ENCODE results near the gene RBL1.
A peak's percentile ranks its signal among the peaks of the same experiment; 100 is the strongest.

Gene RBL1

DNA sequence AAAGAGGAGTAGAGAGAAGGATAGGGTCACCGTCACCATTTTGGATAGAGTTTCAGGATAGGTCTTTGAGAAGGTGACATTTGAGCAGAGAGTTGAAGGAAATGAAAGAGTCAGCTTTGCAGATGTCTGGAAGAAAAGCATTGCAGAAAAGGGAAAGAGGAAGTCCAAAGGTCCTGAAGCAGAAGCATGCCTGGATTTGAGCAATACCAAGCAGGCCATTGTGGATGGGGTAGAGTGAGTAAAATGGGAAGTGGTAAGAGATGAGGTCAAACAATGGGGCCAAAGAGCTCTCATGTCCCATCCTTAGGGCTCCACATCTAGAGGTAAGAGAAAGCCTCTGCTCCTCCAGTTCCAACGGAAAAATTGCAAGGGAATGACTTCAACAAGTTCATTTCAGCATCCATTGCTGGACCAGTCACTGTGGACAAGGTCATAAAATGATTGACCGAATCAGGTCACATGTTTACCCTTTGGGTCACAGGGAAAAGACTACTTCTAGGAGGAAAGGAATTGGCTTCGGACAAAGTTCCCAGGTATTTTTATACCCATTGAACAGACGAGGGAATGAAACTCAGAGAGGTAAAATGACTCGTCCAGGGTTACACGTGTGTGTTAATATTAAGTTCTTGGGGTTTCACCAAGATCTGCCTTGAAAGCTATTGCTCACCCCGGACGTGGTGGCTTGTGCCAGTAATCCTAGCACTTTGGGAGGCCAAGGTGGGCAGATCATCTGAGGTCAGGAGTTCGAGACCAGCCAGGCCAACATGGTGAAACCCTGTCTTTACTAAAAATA lies 137.7 kb downstream of the RBL1 start:
- H3K27ac ChIP-seq: no peak overlapping the region
- TF ChIP-seq, protein P1, sequence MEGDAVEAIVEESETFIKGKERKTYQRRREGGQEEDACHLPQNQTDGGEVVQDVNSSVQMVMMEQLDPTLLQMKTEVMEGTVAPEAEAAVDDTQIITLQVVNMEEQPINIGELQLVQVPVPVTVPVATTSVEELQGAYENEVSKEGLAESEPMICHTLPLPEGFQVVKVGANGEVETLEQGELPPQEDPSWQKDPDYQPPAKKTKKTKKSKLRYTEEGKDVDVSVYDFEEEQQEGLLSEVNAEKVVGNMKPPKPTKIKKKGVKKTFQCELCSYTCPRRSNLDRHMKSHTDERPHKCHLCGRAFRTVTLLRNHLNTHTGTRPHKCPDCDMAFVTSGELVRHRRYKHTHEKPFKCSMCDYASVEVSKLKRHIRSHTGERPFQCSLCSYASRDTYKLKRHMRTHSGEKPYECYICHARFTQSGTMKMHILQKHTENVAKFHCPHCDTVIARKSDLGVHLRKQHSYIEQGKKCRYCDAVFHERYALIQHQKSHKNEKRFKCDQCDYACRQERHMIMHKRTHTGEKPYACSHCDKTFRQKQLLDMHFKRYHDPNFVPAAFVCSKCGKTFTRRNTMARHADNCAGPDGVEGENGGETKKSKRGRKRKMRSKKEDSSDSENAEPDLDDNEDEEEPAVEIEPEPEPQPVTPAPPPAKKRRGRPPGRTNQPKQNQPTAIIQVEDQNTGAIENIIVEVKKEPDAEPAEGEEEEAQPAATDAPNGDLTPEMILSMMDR (conservative IDR thresholded peaks at IDR 0.05): no peak
- no peak for TF ChIP-seq ZFX (IDR thresholded peaks at IDR 0.05)

DNA sequence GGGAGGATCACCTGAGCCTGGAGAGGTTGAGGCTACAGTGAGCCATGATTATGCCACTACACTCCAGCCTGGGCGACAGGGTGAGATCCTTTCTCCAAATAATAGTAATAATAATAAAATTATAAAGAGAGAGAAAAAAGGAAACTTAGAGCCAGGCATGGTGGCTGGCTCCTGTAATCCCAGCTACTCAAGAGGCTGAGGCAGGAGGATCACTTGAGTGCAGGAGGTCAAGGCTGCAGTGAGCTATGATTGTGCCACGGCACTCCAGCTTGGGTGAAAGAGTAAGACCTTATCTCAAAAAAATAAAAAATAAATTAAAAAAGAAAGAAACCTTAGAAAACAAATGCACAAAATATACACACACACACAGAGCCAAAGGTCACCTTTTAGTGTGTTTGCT lies 139.1 kb downstream of the RBL1 start:
- no peak overlapping the region for H3K27ac ChIP-seq
- TF ChIP-seq ZFX (IDR thresholded peaks at IDR 0.05): no peak
- TF ChIP-seq, protein P1 (conservative IDR thresholded peaks at IDR 0.05): no peak

DNA sequence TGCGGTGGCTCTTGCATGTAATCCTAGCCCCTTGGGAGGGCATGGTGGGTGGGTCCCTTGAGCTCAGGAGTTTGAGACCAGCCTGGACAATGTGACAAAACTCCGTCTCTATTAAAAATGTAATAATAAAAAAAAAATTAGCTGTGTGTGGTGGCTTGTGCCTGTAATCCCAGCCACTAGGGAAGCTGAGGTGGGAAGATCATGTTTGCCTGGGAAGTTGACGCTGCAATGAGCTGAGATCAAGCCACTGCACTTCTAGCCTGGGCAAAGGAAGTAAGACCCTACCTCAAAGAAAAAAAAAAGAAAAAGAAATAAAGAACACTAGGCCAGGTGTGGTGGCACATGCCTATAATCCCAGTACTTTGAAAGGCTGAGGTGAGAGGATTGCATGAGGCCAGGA lies 139.8 kb downstream of the RBL1 start:
- peak overlapping the region; percentile 48 for H3K27ac ChIP-seq
- TF ChIP-seq ZFX (IDR thresholded peaks at IDR 0.05): no peak
- TF ChIP-seq, protein P1 (conservative IDR thresholded peaks at IDR 0.05): no peak

DNA sequence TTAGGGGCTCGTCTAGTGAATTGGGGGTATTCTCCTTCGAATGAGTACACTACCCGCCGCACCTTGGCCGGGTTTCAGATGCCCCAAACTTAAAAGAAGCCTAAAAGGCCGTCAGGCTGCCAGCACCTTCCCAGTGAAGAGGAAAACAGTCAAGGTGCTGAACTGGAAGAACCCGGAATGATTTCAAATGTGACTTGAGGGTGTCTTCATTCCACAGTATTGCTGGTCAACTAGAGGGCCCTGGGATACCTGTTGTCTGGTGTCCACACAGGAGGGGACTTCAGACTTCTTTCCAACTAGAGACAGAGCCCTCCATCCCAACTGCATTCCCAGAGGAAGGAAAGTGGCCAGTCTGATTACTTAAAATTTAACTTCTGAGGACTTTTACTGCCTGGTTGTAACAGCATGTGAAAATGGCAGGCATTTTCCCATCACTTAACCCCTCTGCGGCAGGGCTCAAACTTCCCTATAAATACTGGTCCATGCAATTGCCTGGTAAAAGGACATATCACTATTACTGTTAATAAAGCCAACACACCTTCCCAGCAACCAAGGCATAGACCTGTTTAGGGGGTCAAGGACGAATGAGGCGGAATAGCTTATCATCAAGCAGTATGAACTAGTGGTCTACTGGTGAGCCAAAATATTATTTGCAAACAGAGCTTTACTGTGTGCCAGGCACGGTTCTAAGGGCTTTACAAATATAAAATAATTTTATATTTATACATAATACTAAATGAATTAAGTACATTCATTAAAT lies 143.6 kb downstream of the RBL1 start:
- peak overlapping the region; percentile 74 for H3K27ac ChIP-seq
- TF ChIP-seq ZFX (IDR thresholded peaks at IDR 0.05): no peak
- TF ChIP-seq, protein P1 (conservative IDR thresholded peaks at IDR 0.05): no peak

DNA sequence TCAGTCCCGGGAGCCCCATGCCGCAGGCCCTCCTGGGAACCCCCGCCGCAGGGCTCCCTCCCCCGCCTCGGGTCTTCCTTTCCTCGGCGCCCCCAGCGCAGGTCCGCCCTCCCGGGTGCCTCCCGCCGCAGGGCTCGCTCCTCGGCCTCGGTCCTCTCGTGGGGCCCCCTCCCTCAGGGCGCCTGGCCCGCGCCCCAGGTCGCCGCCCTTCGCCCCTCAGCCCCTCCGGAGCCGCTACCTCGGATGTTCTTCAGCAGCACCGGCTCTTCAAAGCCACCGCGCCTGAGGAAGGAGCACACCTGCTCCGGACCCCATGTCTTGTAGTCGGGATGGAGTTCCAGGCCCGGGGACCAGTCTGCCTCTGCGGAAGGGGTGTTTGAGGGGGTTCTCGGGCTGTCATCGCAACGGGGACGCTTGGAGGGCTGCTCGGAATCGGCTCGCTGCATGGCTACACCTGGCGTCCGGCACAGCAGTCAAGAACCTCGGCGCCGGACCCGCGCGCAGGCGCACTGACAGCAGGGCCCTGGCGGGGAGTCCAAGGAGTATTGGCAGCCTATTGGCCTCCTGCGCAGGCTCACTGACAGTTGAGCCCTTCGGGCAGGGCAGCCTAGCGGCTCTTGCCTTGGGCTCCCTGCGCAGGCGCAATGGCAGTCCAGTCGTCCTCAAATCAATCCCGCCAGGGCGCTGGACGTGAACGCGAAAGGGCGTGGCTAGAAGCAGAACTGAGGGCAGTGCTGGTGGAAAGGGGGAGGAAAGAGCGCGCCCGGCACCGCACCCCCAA lies 144.4 kb downstream of the RBL1 start, which contains the start of gene SAMHD1:
Gene SAMHD1 (minus strand): TSS at position 511 of the 781 bp plus-strand sequence. CDS start 65 bp downstream, at position 446.
- H3K27ac ChIP-seq: peak within 1 kb of the TSS; percentile 74
- TF ChIP-seq, protein P1 (conservative IDR thresholded peaks at IDR 0.05): no peak
- TF ChIP-seq ZFX (IDR thresholded peaks at IDR 0.05): no peak

DNA sequence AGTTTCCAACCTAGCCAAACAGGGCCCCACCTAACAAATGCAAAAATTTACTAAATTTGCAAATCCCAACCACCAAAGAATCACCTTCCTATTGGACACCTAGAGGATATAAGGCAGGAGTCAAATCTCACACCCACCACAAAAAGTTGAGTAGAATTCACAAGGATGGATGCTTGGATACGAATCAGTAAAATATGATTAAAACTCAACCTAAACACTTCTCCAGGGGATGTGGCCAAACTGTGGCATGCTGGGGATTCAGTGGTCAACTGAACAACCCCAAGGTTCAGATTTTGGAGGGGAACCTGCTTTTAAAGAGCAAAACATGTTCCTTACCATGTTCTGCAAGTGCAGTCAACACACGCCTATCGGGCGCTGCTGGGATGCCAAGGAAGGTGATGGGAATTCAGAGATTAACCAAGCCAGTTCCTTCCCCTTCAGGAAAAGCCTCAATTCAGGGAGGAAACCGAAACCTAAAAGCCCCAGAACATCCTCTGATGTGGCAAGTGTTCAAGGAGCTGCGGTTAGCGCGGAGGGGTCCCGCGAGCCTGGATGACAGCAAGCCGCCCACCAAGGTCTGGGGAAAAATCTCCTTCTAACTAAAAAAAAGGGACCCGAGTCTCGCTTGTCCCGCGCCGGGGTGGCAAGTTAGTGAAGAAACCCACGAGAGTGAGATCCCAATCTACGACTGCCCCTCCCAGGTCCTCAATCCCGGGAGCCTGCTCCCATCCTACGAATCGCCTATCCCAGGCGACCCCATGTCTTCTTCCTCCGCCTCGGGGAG lies 145.2 kb downstream of the RBL1 start:
- no peak for TF ChIP-seq ZFX (IDR thresholded peaks at IDR 0.05)
- TF ChIP-seq, protein P1 (conservative IDR thresholded peaks at IDR 0.05): no peak
- peak overlapping the region; percentile 74 for H3K27ac ChIP-seq

Measured in C4-2B (cell line).